ENCODE measurements around the gene NXNL2. TPM values are rescaled to one million over a fixed set of nuclear protein-coding genes. Genes with fewer than 3 reads are reported as not detected.

The NXNL2 gene
- polyA plus RNA-seq, 1 donor, result 0.57 TPM

- peak; percentile 62 to 65 for DNase-seq
- H3K27ac ChIP-seq (ENCODE audit: low read length), result no peak overlapping the region
- WGBS (ENCODE audit: insufficient coverage, low lambda C conversion rate), result no CpG with 5 or more reads among the region's 28 CpGs
- no peak overlapping the region for H3K4me3 ChIP-seq (ENCODE audit: low read length)
- H3K9me3 ChIP-seq (ENCODE audit: control insufficient read depth, low read depth, low read length), result no peaks in the 10 kb centered on the region
- no peaks in the 10 kb centered on the region for H3K4me1 ChIP-seq (ENCODE audit: control insufficient read depth, insufficient read depth, low read length)
- H3K36me3 ChIP-seq (ENCODE audit: control insufficient read depth, insufficient read depth, low read length), result no peaks in the 10 kb centered on the region
- no peaks in the 10 kb centered on the region for H3K27me3 ChIP-seq (ENCODE audit: control insufficient read depth, insufficient read depth, low read length)
Measured at GRCh38 chr9:88578121-88579049, 43.4 kb downstream of the NXNL2 start.

GRCh38 chr9:88579050-88579715, 44.2 kb downstream of the NXNL2 start:
- Histone ChIP-seq H3K36me3 (ENCODE audit: control insufficient read depth, insufficient read depth, low read length) (no peaks in the 10 kb centered on the region), H3K4me3 (ENCODE audit: low read length) (no peak overlapping the region), H3K9me3 (ENCODE audit: control insufficient read depth, low read depth, low read length) (no peaks in the 10 kb centered on the region), H3K27ac (ENCODE audit: low read length) (no peak overlapping the region), H3K27me3 (ENCODE audit: control insufficient read depth, insufficient read depth, low read length) (no peaks in the 10 kb centered on the region), H3K4me1 (ENCODE audit: control insufficient read depth, insufficient read depth, low read length) (no peaks in the 10 kb centered on the region)
- WGBS (ENCODE audit: insufficient coverage, low lambda C conversion rate), result no CpG with 5 or more reads among the region's 10 CpGs
- no peak for DNase-seq

- Histone ChIP-seq H3K27me3 (ENCODE audit: control insufficient read depth, insufficient read depth, low read length) (no peaks in the 10 kb centered on the region), H3K4me1 (ENCODE audit: control insufficient read depth, insufficient read depth, low read length) (no peaks in the 10 kb centered on the region), H3K27ac (ENCODE audit: low read length) (no peak overlapping the region), H3K4me3 (ENCODE audit: low read length) (no peak overlapping the region), H3K36me3 (ENCODE audit: control insufficient read depth, insufficient read depth, low read length) (no peaks in the 10 kb centered on the region), H3K9me3 (ENCODE audit: control insufficient read depth, low read depth, low read length) (no peaks in the 10 kb centered on the region)
- no peak for DNase-seq
- WGBS (ENCODE audit: insufficient coverage, low lambda C conversion rate), result no CpG with 5 or more reads among the region's 5 CpGs
Measured at GRCh38 chr9:88580961-88581360, 46.0 kb downstream of the NXNL2 start.

GRCh38 chr9:88583901-88584596, 49.1 kb downstream of the NXNL2 start:
- DNase-seq, result no peak
- H3K9me3 ChIP-seq (ENCODE audit: control insufficient read depth, low read depth, low read length), result no peaks in the 10 kb centered on the region
- H3K4me3 ChIP-seq (ENCODE audit: low read length), result no peak overlapping the region
- H3K27me3 ChIP-seq (ENCODE audit: control insufficient read depth, insufficient read depth, low read length), result no peaks in the 10 kb centered on the region
- no peaks in the 10 kb centered on the region for H3K4me1 ChIP-seq (ENCODE audit: control insufficient read depth, insufficient read depth, low read length)
- WGBS (ENCODE audit: insufficient coverage, low lambda C conversion rate), result no CpG with 5 or more reads among the region's 8 CpGs
- H3K27ac ChIP-seq (ENCODE audit: low read length), result no peak overlapping the region
- no peaks in the 10 kb centered on the region for H3K36me3 ChIP-seq (ENCODE audit: control insufficient read depth, insufficient read depth, low read length)

DNA sequence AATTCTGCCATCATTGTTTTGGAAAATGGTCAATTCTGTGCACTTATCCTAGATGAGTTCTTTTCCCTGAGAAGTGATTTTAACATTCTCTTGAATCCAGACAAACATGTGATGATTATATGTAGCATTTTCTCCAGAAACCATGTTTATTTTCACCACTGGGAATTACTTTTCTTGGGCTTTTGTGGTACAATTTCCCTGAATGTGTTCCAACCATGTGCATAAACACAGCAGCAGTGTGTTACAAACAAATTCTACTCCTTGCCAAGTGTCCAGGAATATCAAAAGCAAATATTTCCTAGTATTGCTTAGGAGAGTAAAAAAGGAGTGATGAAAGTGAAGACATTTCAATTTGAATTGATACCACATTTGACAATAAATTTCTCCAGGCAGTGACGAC, 50.4 kb downstream of the NXNL2 start:
- Histone ChIP-seq H3K4me1 (ENCODE audit: control insufficient read depth, insufficient read depth, low read length) (no peaks in the 10 kb centered on the region), H3K4me3 (ENCODE audit: low read length) (no peak overlapping the region), H3K27me3 (ENCODE audit: control insufficient read depth, insufficient read depth, low read length) (no peaks in the 10 kb centered on the region), H3K9me3 (ENCODE audit: control insufficient read depth, low read depth, low read length) (no peaks in the 10 kb centered on the region), H3K36me3 (ENCODE audit: control insufficient read depth, insufficient read depth, low read length) (no peaks in the 10 kb centered on the region), H3K27ac (ENCODE audit: low read length) (no peak overlapping the region)
- 71% methylated on average over 1 of the region's 1 CpG for WGBS (ENCODE audit: insufficient coverage, low lambda C conversion rate)
- DNase-seq, result no peak

DNA sequence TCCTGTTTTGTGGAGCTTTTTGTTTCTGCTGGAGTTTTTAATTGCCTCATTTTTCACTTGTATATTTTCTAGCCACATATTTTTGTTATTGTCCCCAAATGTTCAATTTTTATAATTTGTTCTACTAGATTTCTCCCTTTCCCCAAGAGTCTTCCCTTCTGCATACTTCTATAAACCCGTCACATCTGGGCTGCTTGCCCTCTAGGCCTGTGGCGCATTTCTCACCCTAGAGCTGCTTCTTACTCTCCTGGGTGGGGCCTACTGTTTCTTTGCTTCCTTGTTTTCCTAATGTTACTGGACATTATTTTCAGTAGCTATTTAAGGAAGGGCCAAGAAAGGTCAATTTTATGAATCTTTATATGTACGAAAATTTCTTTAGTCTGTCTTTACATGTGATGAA, 51.5 kb downstream of the NXNL2 start:
- no peaks in the 10 kb centered on the region for H3K9me3 ChIP-seq (ENCODE audit: control insufficient read depth, low read depth, low read length)
- H3K36me3 ChIP-seq (ENCODE audit: control insufficient read depth, insufficient read depth, low read length), result no peaks in the 10 kb centered on the region
- no peak overlapping the region for H3K4me3 ChIP-seq (ENCODE audit: low read length)
- WGBS (ENCODE audit: insufficient coverage, low lambda C conversion rate), result 94% methylated on average over 2 of the region's 3 CpGs
- H3K27me3 ChIP-seq (ENCODE audit: control insufficient read depth, insufficient read depth, low read length), result no peaks in the 10 kb centered on the region
- H3K4me1 ChIP-seq (ENCODE audit: control insufficient read depth, insufficient read depth, low read length), result no peaks in the 10 kb centered on the region
- no peak overlapping the region for H3K27ac ChIP-seq (ENCODE audit: low read length)
- no peak for DNase-seq

DNA sequence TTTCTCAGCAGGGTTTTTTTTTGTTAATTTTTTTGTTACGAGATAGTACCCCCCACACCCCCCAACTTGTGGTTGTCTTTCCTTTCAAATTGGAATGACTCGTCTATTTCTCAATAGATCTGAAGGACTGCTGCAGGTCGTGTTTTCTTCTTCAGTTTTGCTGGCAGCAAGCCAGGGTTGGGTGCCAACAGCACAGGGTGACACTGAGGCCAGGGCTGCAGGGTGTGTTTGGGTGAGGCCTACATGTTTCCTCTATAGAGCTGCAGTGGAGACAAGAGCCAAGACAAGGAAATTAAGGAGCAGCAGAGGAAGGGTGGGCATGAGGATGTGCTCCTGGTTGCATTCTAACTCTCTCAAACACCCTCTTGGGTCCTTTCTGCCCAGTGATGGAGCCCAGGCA, 52.2 kb downstream of the NXNL2 start:
- Histone ChIP-seq H3K27ac (ENCODE audit: low read length) (no peak overlapping the region), H3K36me3 (ENCODE audit: control insufficient read depth, insufficient read depth, low read length) (no peaks in the 10 kb centered on the region), H3K27me3 (ENCODE audit: control insufficient read depth, insufficient read depth, low read length) (no peaks in the 10 kb centered on the region), H3K4me3 (ENCODE audit: low read length) (no peak overlapping the region), H3K4me1 (ENCODE audit: control insufficient read depth, insufficient read depth, low read length) (no peaks in the 10 kb centered on the region), H3K9me3 (ENCODE audit: control insufficient read depth, low read depth, low read length) (no peaks in the 10 kb centered on the region)
- DNase-seq, result no peak
- 83% methylated on average over 1 of the region's 3 CpGs for WGBS (ENCODE audit: insufficient coverage, low lambda C conversion rate)

GRCh38 chr9:88587885-88588649, 53.1 kb downstream of the NXNL2 start:
- H3K9me3 ChIP-seq (ENCODE audit: control insufficient read depth, low read depth, low read length), result no peaks in the 10 kb centered on the region
- WGBS (ENCODE audit: insufficient coverage, low lambda C conversion rate), result 100% methylated on average over 1 of the region's 9 CpGs
- DNase-seq, result no peak

DNA sequence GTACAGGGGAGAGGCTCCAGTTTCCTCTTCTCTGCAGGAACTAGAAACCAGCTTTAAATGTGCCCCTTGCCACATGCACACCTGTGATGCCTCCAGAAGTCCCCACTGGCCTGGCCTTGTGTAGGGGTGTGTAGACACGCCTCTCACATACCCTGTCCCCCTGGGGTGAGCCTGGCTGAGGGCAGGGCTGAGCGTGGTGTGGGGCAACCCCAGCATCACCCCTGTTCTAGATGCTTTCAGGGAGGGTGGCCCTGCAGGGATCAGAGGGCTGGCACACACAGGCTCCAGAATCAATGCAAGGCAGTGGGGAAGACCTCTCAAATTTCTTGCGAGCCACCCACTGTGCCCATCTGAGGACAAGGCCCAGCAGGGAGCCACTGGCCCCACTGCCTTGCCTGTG, 54.7 kb downstream of the NXNL2 start:
- no peak overlapping the region for H3K4me3 ChIP-seq (ENCODE audit: low read length)
- no peak for DNase-seq
- H3K9me3 ChIP-seq (ENCODE audit: control insufficient read depth, low read depth, low read length), result no peaks in the 10 kb centered on the region
- no peaks in the 10 kb centered on the region for H3K27me3 ChIP-seq (ENCODE audit: control insufficient read depth, insufficient read depth, low read length)
- no peaks in the 10 kb centered on the region for H3K4me1 ChIP-seq (ENCODE audit: control insufficient read depth, insufficient read depth, low read length)
- no CpG with 5 or more reads among the region's 3 CpGs for WGBS (ENCODE audit: insufficient coverage, low lambda C conversion rate)
- no peak overlapping the region for H3K27ac ChIP-seq (ENCODE audit: low read length)
- no peaks in the 10 kb centered on the region for H3K36me3 ChIP-seq (ENCODE audit: control insufficient read depth, insufficient read depth, low read length)

More at GRCh38 chr9:88587885-88588649, 53.1 kb downstream of the NXNL2 start:
- H3K4me1 ChIP-seq (ENCODE audit: control insufficient read depth, insufficient read depth, low read length), result no peaks in the 10 kb centered on the region
- no peak overlapping the region for H3K27ac ChIP-seq (ENCODE audit: low read length)
- H3K36me3 ChIP-seq (ENCODE audit: control insufficient read depth, insufficient read depth, low read length), result no peaks in the 10 kb centered on the region
- no peaks in the 10 kb centered on the region for H3K27me3 ChIP-seq (ENCODE audit: control insufficient read depth, insufficient read depth, low read length)
- H3K4me3 ChIP-seq (ENCODE audit: low read length), result no peak overlapping the region
